Measurements from ENCODE around the gene CREBRF. TPM values are rescaled to one million over a fixed set of nuclear protein-coding genes. Genes with fewer than 3 reads are reported as not detected.

Gene CREBRF
- total and polyA plus RNA-seq, 9 of the 15 experiments (the other 6 are each of a cell fraction or from before 2014, with no cell fraction given): 1.1 to 4.9 (median 2.9) TPM

DNA sequence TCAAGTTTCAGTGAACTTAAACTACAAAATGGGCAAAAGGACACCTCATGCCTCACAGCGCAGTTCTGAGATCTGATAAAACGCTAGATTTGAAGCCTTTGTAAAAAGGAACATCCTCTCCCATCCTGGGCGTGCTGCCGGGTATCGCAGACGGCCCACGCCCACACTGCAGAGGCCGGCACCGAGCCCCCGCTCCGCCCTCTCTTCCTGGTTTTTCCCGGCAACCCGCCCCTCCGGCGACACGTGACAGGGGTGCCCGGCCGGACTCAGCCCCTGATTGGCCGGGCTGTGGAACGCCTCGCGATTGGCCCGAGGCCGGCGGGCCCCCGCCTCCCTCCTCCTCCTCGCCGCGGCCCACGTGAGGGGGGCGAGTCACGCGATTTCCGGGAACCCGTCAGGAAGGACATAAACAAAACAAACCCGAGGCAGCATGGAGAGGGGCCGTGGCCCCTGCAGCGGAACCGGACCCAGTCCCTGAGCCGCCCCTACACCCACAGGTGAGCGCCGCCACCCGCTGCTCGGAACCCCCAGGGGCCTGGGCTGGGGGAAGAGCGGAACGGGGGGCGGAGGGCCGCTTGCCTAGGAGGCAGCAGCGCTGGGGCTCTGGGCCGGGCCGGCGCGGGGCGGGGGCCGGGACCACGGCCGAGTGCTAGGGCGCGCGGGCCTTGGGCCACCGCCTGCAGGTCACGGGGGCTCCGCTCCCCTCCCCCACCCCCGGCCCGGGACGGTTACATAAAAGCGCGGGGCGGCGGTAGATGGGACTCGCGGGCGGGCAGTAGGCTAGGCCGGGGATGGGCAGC lies at the start of gene CREBRF (continued):
- no peak for TF ChIP-seq NCOA6 (IDR thresholded peaks at IDR 0.05)
- TF ChIP-seq NCOA4 (IDR thresholded peaks at IDR 0.05; ENCODE audit: partially characterized antibody): no peak
- no peak for TF ChIP-seq ZNF282 (CRISPR knock-in tag; IDR thresholded peaks at IDR 0.05)
- TF ChIP-seq, protein P1, sequence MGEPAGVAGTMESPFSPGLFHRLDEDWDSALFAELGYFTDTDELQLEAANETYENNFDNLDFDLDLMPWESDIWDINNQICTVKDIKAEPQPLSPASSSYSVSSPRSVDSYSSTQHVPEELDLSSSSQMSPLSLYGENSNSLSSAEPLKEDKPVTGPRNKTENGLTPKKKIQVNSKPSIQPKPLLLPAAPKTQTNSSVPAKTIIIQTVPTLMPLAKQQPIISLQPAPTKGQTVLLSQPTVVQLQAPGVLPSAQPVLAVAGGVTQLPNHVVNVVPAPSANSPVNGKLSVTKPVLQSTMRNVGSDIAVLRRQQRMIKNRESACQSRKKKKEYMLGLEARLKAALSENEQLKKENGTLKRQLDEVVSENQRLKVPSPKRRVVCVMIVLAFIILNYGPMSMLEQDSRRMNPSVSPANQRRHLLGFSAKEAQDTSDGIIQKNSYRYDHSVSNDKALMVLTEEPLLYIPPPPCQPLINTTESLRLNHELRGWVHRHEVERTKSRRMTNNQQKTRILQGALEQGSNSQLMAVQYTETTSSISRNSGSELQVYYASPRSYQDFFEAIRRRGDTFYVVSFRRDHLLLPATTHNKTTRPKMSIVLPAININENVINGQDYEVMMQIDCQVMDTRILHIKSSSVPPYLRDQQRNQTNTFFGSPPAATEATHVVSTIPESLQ (CRISPR knock-in tag; IDR thresholded peaks at IDR 0.05): no peak
- 0 out of 2 replicates have a peak, but pooled peaks have one; percentile 27 for TF ChIP-seq SPI1 (IDR thresholded peaks at IDR 0.05; ENCODE audit: borderline replicate concordance, low read depth, low read length)
- no peak for TF ChIP-seq OTX1 (CRISPR knock-in tag; IDR thresholded peaks at IDR 0.05)
- peak; percentile 38 for TF ChIP-seq PHF20 (IDR thresholded peaks at IDR 0.05; ENCODE audit: partially characterized antibody)
- TF ChIP-seq, protein P2, sequence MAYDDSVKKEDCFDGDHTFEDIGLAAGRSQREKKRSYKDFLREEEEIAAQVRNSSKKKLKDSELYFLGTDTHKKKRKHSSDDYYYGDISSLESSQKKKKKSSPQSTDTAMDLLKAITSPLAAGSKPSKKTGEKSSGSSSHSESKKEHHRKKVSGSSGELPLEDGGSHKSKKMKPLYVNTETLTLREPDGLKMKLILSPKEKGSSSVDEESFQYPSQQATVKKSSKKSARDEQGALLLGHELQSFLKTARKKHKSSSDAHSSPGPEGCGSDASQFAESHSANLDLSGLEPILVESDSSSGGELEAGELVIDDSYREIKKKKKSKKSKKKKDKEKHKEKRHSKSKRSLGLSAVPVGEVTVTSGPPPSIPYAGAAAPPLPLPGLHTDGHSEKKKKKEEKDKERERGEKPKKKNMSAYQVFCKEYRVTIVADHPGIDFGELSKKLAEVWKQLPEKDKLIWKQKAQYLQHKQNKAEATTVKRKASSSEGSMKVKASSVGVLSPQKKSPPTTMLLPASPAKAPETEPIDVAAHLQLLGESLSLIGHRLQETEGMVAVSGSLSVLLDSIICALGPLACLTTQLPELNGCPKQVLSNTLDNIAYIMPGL (CRISPR knock-in tag; IDR thresholded peaks at IDR 0.05): no peak
- no peak for TF ChIP-seq ZNF57 (CRISPR knock-in tag; IDR thresholded peaks at IDR 0.05)
- TF ChIP-seq ASH1L (IDR thresholded peaks at IDR 0.05; ENCODE audit: borderline replicate concordance, low read depth, partially characterized antibody): peak; percentile 90
- TF ChIP-seq SMAD2 (IDR thresholded peaks at IDR 0.05; ENCODE audit: low read depth, low read length): no peak
- TF ChIP-seq, protein P3, sequence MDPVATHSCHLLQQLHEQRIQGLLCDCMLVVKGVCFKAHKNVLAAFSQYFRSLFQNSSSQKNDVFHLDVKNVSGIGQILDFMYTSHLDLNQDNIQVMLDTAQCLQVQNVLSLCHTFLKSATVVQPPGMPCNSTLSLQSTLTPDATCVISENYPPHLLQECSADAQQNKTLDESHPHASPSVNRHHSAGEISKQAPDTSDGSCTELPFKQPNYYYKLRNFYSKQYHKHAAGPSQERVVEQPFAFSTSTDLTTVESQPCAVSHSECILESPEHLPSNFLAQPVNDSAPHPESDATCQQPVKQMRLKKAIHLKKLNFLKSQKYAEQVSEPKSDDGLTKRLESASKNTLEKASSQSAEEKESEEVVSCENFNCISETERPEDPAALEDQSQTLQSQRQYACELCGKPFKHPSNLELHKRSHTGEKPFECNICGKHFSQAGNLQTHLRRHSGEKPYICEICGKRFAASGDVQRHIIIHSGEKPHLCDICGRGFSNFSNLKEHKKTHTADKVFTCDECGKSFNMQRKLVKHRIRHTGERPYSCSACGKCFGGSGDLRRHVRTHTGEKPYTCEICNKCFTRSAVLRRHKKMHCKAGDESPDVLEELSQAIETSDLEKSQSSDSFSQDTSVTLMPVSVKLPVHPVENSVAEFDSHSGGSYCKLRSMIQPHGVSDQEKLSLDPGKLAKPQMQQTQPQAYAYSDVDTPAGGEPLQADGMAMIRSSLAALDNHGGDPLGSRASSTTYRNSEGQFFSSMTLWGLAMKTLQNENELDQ (CRISPR knock-in tag; IDR thresholded peaks at IDR 0.05; ENCODE audit: borderline replicate concordance): no peak
- TF ChIP-seq GATAD2A (IDR thresholded peaks at IDR 0.05): no peak
- no peak for TF ChIP-seq DIDO1 (tag; IDR thresholded peaks at IDR 0.05; ENCODE audit: low read depth)
- TF ChIP-seq, protein P4, sequence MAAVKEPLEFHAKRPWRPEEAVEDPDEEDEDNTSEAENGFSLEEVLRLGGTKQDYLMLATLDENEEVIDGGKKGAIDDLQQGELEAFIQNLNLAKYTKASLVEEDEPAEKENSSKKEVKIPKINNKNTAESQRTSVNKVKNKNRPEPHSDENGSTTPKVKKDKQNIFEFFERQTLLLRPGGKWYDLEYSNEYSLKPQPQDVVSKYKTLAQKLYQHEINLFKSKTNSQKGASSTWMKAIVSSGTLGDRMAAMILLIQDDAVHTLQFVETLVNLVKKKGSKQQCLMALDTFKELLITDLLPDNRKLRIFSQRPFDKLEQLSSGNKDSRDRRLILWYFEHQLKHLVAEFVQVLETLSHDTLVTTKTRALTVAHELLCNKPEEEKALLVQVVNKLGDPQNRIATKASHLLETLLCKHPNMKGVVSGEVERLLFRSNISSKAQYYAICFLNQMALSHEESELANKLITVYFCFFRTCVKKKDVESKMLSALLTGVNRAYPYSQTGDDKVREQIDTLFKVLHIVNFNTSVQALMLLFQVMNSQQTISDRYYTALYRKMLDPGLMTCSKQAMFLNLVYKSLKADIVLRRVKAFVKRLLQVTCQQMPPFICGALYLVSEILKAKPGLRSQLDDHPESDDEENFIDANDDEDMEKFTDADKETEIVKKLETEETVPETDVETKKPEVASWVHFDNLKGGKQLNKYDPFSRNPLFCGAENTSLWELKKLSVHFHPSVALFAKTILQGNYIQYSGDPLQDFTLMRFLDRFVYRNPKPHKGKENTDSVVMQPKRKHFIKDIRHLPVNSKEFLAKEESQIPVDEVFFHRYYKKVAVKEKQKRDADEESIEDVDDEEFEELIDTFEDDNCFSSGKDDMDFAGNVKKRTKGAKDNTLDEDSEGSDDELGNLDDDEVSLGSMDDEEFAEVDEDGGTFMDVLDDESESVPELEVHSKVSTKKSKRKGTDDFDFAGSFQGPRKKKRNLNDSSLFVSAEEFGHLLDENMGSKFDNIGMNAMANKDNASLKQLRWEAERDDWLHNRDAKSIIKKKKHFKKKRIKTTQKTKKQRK (IDR thresholded peaks at IDR 0.05; ENCODE audit: borderline replicate concordance, low read depth, low read length): no peak
- no peak for TF ChIP-seq MEF2A (IDR thresholded peaks at IDR 0.05; ENCODE audit: control insufficient read depth, low read depth, low read length)
- no peak for TF ChIP-seq RUNX1 (IDR thresholded peaks at IDR 0.05; ENCODE audit: low read depth)
- no peak for TF ChIP-seq ZC3H11A (IDR thresholded peaks at IDR 0.05; ENCODE audit: low read depth, low read length)
- peak; percentile 54; the same call in 1 of the 2 replicates for TF ChIP-seq ZNF766 (CRISPR knock-in tag; conservative IDR thresholded peaks at IDR 0.05)
- TF ChIP-seq BCOR (IDR thresholded peaks at IDR 0.05): no peak
